Esophagus squamous epithelium (tissue), 5 donors: ENCODE data around the gene CRTAC1. TPM values are rescaled to one million over a fixed set of nuclear protein-coding genes. Genes with fewer than 3 reads are reported as not detected.

Experiments
- DNase-seq: peaks from one replicate; lab custom pipeline; 2025; lab: John Stamatoyannopoulos, UW
- H3K27ac ChIP-seq, 4 donors: fragments of 200-600 bp; sonication (generic); one replicate each; pipeline ENCODE4 v1.5.1; 2016 to 2019; ENCODE audit warnings: mild to moderate bottlenecking in 1 of 4
- H3K27me3 ChIP-seq, 4 donors: fragments of 200-600 bp; sonication (generic); 1 replicate in 3 of 4; 2 replicates in 1 of 4; pipeline versions ENCODE4 v1.5.1 to v1.6.0; 2017 to 2021; ENCODE audit warnings: antibody characterized with exemption in 1 of 4
- H3K36me3 ChIP-seq, 3 donors: fragments of 200-600 bp; sonication (generic); one replicate each; pipeline ENCODE4 v1.5.1; 2016 to 2019
- H3K4me1 ChIP-seq, 3 donors: fragments of 200-600 bp; sonication (generic); one replicate each; pipeline ENCODE4 v1.5.1; 2017 to 2019
- H3K4me3 ChIP-seq, 4 donors: fragments of 200-600 bp; sonication (generic); 1 replicate in 3 of 4; 2 replicates in 1 of 4; pipeline ENCODE4 v1.5.1; 2016 to 2019; ENCODE audit warnings: mild to moderate bottlenecking in 2 of 4, moderate library complexity in 1 of 4
- H3K9me3 ChIP-seq, 3 donors: fragments of 200-600 bp; sonication (generic); one replicate each; pipeline ENCODE4 v1.5.1; 2016 to 2019
- POLR2A ChIP-seq, 4 donors: fragments of 450-650 bp; IDR thresholded peaks; one replicate each; pipeline ENCODE4 v1.6.1; 2017; ENCODE audit warnings: antibody characterized with exemption in 4 of 4, mild to moderate bottlenecking in 4 of 4, moderate library complexity in 3 of 4
- WGBS, 2 donors: methylation state at CpG; one replicate each; pipeline ENCODE4 v1.1.5; 2018; 5-methylcytosine and 5-hydroxymethylcytosine counted together
- intact Hi-C: fragments of 100-400 bp; cut with DNase I; formaldehyde crosslinking; loops from one replicate; pipeline ENCODE4 v1.15.0; 2022
- total RNA-seq, 4 donors: library from RNA; depleted of rRNA; stranded (reverse); fragments of >200 nt; gene quantifications; one replicate each; pipeline ENCODE4 v1.1.0, GENCODE V29; 2016
- TF ChIP-seq, protein P1 (sequence below), 6 experiments: fragments of 450-650 bp in 4 of 6; fragments of 200-600 bp in 2 of 6; sonication (generic) in 2 of 6; IDR thresholded peaks; one replicate each; pipeline ENCODE4 v1.5.1; 2016 to 2019; ENCODE audit warnings: antibody characterized with exemption in 6 of 6, mild to moderate bottlenecking in 4 of 6, moderate library complexity in 4 of 6
- donor health status: DM: yes; HTN: yes; CAD: no.

CRTAC1 gene
- total RNA-seq, 4 donors from 2014 or later: 0.22 to 10.7 (median 2.5) TPM

DNA sequence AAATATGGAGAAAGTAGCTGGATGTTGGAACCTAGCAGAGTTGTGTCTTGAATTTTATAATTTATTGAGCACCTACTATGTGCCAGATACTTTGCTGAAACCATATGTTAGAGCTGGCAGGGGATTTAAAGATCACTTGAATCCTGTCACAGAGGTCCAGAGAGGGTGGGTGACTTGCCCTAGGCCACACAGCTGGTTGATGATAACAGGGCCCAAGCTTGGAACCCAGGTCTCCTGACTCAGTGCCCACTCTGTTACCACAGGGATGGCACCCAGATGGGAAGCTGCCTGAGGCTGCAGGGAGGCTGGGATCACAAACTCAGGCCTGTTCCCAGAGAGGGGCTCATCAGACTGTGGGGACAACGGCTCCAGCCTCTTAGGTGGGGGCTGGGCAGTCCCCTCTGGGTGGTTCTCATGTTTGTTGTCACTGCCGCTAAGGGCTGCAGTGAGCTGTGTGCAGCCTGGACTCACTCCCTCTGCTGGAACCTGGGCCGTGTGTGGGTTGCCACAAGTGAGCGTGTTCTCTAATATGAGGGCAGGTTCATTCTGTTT, 162.2 kb downstream of the CRTAC1 start:
- no peak overlapping the region for H3K4me3 ChIP-seq
- peaks cover 0 to 35% (median 0%) of the 10 kb centered on the region in 4 donors for H3K27me3 ChIP-seq
- intact Hi-C loops: loop anchor here (2.0 kb wide), 1 partner anchor 75 kb away; no protein-coding TSS in a partner anchor
- H3K36me3 ChIP-seq: no peaks in the 10 kb centered on the region
- H3K9me3 ChIP-seq: no peaks in the 10 kb centered on the region
- peak overlapping the region in 1 of 4 donors; percentile 33 for H3K27ac ChIP-seq
- WGBS, 2 donors: 28% methylated on average over 2 of the region's 4 CpGs; no CpG with 5 or more reads in 1 of the 2 donors
- H3K4me1 ChIP-seq: peaks cover 0 to 25% (median 15%) of the 10 kb centered on the region in 3 donors
- no peak for DNase-seq
- TF ChIP-seq, protein P1, sequence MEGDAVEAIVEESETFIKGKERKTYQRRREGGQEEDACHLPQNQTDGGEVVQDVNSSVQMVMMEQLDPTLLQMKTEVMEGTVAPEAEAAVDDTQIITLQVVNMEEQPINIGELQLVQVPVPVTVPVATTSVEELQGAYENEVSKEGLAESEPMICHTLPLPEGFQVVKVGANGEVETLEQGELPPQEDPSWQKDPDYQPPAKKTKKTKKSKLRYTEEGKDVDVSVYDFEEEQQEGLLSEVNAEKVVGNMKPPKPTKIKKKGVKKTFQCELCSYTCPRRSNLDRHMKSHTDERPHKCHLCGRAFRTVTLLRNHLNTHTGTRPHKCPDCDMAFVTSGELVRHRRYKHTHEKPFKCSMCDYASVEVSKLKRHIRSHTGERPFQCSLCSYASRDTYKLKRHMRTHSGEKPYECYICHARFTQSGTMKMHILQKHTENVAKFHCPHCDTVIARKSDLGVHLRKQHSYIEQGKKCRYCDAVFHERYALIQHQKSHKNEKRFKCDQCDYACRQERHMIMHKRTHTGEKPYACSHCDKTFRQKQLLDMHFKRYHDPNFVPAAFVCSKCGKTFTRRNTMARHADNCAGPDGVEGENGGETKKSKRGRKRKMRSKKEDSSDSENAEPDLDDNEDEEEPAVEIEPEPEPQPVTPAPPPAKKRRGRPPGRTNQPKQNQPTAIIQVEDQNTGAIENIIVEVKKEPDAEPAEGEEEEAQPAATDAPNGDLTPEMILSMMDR (IDR thresholded peaks at IDR 0.05): no peak
- TF ChIP-seq POLR2A (IDR thresholded peaks at IDR 0.05): no peak

DNA sequence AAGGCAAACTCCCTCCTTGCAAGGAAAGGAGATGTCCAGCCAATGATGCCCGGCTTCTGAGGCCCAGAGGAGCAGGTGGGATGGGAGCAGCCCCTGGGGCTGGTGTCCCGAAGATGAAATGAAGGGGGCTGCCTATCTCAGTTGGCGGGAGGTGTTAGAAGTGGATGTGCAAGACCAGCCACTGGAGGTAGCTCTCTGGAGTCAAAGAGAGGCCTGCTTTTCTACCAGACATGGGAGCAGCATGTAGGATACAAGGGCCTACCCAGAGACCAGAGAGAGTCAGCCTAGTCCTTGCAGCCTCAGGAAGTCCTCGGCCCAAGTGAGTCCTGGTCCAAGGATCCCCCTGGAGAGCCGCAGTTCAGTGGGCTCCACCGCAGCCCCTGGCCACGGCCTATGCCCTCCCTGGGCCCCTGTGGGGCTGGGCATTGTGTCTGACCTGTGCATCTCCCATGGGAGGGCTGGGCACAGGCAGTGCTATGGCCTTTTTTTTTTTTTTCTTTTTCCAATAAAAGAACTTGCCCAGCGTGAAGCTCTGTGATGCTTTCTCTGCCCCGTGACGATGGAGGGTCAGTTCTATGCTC, 163.1 kb downstream of the CRTAC1 start:
- peaks cover 0 to 43% (median 0%) of the 10 kb centered on the region in 4 donors for H3K27me3 ChIP-seq

DNA sequence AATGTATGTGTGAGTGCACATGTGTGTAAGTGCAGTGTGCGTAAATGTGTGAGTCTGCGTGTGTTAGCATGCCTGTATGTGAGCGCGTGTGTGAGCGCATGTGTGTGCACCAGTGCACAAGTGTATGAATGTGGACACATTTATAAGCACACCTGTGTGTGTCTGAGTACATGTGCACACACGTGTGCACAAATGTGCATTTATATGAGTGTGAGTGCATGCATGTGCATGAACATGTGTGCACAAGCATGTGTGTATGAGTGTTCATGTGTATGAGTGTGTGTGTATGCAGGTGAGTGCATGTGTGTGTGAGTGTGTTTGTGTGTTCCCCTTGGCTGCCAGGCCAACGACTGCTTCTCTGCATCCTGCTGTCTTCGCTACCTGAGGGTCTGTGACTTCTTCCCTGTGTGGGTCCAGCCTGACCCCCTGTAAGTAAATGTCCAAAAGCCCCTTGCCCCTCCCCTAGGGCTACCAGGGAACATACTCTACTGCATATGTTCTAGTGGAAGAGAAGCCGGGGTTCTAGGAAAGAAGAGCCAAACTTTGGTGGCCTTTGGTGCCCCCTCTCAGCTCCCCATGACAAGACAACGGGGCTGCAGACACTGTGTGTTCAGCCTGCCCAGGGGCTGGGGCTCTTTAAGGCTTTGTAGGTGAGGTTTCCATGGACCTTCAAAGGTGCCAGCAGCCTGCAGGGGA, 163.7 kb downstream of the CRTAC1 start:
- DNase-seq: no peak
- intact Hi-C loops: no loop called here
- H3K4me3 ChIP-seq: no peak overlapping the region
- H3K36me3 ChIP-seq: no peaks in the 10 kb centered on the region
- peaks cover 0 to 19% (median 12%) of the 10 kb centered on the region in 3 donors for H3K4me1 ChIP-seq
- 89 to 90% methylated on average over 10 of the region's 10 CpGs for WGBS, 2 donors
- H3K9me3 ChIP-seq: no peaks in the 10 kb centered on the region
- TF ChIP-seq, protein P1 (IDR thresholded peaks at IDR 0.05): no peak
- no peak for TF ChIP-seq POLR2A (IDR thresholded peaks at IDR 0.05)
- no peak overlapping the region for H3K27ac ChIP-seq
- H3K27me3 ChIP-seq: peaks cover 0 to 45% (median 0%) of the 10 kb centered on the region in 4 donors

More for the DNA sequence above, 163.1 kb downstream of the CRTAC1 start:
- peaks cover 0 to 19% (median 12%) of the 10 kb centered on the region in 3 donors for H3K4me1 ChIP-seq
- TF ChIP-seq POLR2A (IDR thresholded peaks at IDR 0.05): no peak
- TF ChIP-seq, protein P1 (IDR thresholded peaks at IDR 0.05): no peak
- 86 to 92% methylated on average over 2 to 6 of the region's 10 CpGs for WGBS, 2 donors
- no peak overlapping the region for H3K4me3 ChIP-seq
- no peak for DNase-seq
- intact Hi-C loops: no loop called here
- no peaks in the 10 kb centered on the region for H3K9me3 ChIP-seq
- no peak overlapping the region for H3K27ac ChIP-seq
- H3K36me3 ChIP-seq: no peaks in the 10 kb centered on the region

DNA sequence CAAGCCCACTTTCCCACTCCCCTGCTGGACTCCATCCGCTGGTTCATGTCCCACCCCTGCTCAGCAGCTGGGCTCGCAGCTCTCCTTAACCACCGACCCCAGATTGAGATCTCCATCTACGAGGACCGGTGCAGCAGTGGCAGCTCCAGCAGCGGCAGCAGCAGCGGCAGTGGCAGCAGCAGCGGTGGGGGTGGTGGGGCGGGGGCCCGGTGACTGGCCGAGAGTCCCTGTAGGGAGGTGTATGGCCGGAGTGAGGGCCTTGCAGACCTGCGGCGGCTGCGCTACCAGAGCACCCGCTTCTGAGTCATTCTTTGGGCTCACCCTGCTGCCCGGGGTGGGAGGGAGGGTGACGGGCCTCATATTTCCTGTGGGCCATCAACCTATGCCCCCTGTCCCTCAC, 164.9 kb downstream of the CRTAC1 start:
- Histone ChIP-seq H3K4me1 (peaks cover 0 to 25% (median 12%) of the 10 kb centered on the region in 3 donors), H3K27me3 (peaks cover 0 to 45% (median 0%) of the 10 kb centered on the region in 4 donors), H3K27ac (no peak overlapping the region), H3K4me3 (no peak overlapping the region), H3K36me3 (no peaks in the 10 kb centered on the region), H3K9me3 (no peaks in the 10 kb centered on the region)
- no CpG with 5 or more reads among the region's 18 CpGs for WGBS, 2 donors
- intact Hi-C loops: no loop called here
- no peak for DNase-seq
- no peak for TF ChIP-seq POLR2A (IDR thresholded peaks at IDR 0.05)
- TF ChIP-seq, protein P1 (IDR thresholded peaks at IDR 0.05): no peak

DNA sequence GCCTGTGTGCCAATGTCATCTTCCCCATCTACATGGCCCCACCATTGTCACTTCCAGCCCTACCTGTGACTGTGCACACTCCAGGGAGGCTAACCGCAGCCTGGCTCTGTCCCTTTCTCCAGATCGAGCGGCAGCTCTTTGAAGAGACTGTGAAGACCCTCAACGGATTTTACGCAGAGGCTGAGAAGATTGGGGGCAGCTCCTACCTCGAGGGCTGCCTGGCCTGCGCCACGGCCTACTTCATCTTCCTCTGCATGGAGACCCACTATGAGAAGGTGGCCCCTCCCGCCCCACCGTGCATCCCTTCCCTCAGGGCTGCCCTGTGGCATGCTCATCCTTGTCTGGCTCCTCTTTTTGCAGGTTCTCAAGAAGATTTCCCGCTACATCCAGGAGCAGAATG, 166.6 kb downstream of the CRTAC1 start:
- no peak for DNase-seq
- Histone ChIP-seq H3K4me3 (no peak overlapping the region), H3K4me1 (peaks cover 0 to 13% (median 3%) of the 10 kb centered on the region in 3 donors), H3K27ac (no peak overlapping the region), H3K36me3 (no peaks in the 10 kb centered on the region), H3K9me3 (no peaks in the 10 kb centered on the region), H3K27me3 (peaks cover 0 to 45% (median 0%) of the 10 kb centered on the region in 4 donors)
- WGBS, 2 donors: 85 to 87% methylated on average over 7 of the region's 11 CpGs
- no peak for TF ChIP-seq POLR2A (IDR thresholded peaks at IDR 0.05)
- TF ChIP-seq, protein P1 (IDR thresholded peaks at IDR 0.05): no peak
- intact Hi-C loops: no loop called here
